HK-2 (cell line): Measurements from ENCODE around the gene RET.
"Not testable (repeated sequence)": the region's sequence is repeated elsewhere in the genome, so short reads cannot be mapped to it uniquely, and the experiment has no call there.

Source experiments
- DNase-seq: peaks from one replicate; pipeline ENCODE4 v3.0.0-alpha.2; 2018; ENCODE audit not compliant: unreplicated experiment

Gene RET

DNA sequence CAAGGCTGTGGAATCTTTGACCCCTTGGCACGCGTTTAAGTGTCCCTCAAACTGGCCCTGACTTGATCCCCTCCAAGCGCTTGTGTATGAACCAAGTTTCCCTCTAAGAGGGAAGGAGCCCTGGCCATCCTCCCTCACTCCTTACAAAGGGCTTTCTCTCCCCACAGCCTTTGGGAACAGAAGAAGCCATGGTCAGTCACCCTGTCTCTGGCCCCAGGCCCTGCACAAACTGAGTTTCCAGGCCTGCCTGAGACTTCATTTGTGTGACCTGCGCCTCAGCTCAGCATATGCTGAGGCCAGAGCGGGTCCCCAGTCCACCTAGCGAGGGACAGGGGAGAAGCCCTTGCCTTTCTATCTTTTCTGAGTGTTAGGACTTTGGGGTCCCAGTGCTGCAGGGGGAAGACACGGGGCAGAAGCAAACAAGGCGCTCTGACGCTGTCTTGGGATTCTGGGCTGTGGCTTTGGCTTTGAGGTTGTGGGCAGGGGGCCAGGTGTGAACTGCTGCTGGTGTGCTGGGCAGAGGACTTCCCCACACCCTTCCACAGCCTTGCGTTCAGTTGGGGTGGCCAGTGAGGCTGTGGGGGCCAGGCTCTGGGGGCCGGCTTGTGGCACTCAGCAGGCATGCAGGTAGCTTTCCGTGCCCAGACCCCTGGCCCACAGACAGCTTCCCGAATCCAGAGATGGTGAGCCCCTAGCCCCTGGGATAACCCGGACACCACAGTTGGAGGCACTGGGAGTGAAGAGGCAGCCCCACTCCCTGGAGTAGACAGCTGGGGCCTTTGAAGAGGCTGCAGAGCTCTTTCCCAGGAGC lies 1.5 kb downstream of the RET start:
- no peak for DNase-seq

GRCh38 chr10:43078986-43079273 lies 2.1 kb downstream of the RET start:
- DNase-seq, result peak; percentile 34

- no peak for DNase-seq
These were observed 3.0 kb downstream of the RET start for GRCh38 chr10:43079856-43080255.

DNA sequence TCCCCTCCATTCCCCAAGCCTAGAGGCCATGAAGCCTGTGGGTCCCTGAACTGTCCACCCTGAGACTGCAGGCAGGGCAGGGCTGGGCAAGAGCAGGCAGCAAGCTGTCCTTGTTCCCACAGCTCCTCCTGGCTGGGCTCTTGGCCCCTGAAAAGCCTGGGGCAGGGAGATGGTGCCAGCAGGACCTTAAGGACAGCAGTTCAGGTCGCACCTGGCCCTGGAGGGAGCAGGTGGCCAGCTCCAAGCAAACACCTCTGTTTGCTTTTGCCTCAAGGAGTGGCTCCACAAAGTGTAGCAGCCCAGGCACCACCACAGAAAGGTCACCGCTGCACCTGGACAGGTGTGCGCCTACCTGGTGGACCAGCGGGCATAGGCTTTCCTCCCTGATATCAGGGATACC lies 5.2 kb downstream of the RET start:
- DNase-seq, result no peak

GRCh38 chr10:43082746-43083145 lies 5.9 kb downstream of the RET start:
- no peak for DNase-seq

DNA sequence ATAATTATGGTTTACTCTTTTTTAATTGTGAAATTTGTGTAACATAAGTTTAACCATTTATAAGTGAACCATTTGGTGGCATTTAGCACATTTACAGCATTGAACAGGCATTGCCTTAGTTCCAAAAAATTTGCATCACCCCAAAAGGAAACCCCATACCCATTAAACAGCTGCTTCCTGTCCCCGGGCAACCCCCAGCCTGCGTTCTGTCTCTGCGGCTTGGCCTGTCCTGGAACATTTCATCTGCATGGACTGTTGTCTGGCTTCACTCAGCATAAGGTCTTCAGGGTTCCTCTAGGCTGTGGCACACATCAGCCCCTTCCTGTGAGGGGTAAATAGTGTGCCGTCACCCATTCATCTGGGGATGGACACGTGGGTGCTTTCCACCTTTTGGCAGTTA lies 6.9 kb downstream of the RET start:
- no peak for DNase-seq

DNA sequence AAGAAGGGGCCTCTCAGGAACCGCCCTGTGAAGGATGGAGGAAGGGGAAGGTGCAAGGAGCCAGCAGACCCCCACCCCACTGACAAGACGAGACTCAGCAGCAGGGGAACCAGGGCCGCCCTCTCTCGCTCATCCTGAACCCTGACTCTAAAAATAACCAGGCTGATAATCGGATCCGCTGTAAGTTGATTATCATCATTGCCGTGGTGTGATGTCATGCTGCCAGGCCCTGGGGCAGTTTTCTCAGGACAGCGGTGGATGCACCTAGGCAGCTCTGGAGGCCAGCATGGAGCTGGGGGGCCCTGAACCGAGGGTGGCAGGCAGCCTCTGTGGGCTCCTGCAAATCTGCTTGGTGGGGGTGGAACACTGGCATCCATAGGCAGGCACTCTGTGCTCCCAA lies 7.9 kb downstream of the RET start:
- no peak for DNase-seq

- no peak for DNase-seq
These were observed 9.6 kb downstream of the RET start for GRCh38 chr10:43086321-43086942.

GRCh38 chr10:43089519-43089918 lies 12.7 kb downstream of the RET start:
- DNase-seq, result no peak

GRCh38 chr10:43090188-43090587 lies 13.3 kb downstream of the RET start:
- no peak for DNase-seq

GRCh38 chr10:43090664-43091063 lies 13.8 kb downstream of the RET start:
- no peak for DNase-seq

- DNase-seq, result no peak
These were observed 15.0 kb downstream of the RET start for GRCh38 chr10:43091846-43092245.

DNA sequence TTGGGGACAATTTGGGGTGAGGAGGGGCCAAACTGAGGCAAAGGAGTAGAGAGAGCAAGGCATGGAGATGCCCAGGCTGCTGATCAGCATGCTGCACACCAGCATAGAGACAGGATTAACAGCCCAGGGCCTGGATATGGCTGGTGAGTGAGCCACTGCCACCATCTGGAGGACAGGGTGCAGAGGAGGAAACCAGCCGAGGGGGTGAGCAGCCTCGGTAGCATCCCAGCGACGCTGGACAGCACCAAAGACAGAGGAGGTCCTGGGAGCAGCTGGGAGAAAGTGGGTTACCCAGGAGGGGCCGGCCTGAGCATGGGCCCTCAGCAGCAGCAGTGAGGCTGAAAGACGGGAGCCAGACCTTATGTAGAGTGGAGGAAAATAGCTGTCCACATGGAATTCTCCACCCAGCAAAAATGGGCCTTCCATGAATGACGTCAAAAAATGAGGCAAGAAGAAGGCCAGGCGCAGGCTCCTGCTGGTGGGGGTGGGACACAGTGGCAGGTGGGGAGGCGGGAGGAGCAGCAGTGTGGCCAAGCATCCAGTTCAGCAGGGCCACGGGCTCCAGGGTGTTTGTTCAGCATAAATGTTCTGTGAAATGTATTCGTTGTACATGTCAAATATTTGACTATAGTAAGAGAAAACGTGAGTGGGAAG lies 16.7 kb downstream of the RET start:
- DNase-seq, result no peak

- no peak for DNase-seq
These were observed 17.2 kb downstream of the RET start for GRCh38 chr10:43094085-43094484.

DNA sequence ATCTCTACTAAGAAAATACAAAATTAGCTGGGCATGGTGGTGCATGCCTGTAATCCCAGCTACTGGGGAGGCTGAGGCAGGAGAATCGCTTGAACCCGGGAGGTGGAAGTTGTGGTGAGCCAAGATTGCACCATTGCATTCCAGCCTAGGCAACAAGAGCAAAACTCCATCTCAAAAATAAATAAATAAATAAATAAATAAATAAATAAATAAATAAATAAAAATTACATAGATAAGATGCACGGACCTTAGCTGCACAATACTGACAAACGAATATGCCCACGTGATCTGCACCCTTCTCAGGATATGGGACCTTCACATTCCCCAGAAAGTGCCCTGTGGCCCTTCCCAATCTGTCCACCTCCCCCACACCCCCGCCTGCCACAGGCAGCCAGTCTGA lies 22.5 kb downstream of the RET start:
- not testable (repeated sequence) for DNase-seq

DNA sequence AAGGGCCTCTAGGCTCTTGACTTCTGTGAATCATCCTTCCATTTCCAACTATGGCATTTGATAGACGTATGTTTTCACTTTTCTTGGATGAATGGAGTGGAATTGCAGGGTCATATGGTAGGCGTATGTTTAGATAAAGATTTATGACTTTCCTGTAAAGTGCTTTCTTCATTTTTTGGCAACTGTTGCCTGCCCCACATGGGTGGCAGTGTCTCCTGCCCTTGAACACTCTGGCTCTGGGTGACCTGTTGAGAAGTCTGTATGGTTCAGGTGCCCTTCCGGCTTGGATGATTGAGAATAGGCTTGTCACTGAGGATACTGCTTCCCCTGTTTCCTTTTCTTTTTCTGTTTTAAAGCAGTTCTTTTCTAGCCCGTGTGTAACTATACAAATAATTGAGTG lies 23.1 kb downstream of the RET start:
- DNase-seq, result no peak

- DNase-seq, result no peak
These were observed 23.5 kb downstream of the RET start for GRCh38 chr10:43100366-43100765.

- no peak for DNase-seq
These were observed 25.4 kb downstream of the RET start for GRCh38 chr10:43102063-43102828.

GRCh38 chr10:43105102-43105955 lies 28.5 kb downstream of the RET start:
- DNase-seq, result peak; percentile 88

- no peak for DNase-seq
These were observed 29.0 kb downstream of the RET start for GRCh38 chr10:43105956-43106229.

GRCh38 chr10:43106256-43107091 lies 29.6 kb downstream of the RET start:
- no peak for DNase-seq
